Endothelial cell (in vitro differentiated cells): ENCODE data around the gene ZC3H12C. TPM values are rescaled to one million over a fixed set of nuclear protein-coding genes. Genes with fewer than 3 reads are reported as not detected.

Experiments used
- DNase-seq: peaks from one replicate; pipeline ENCODE4 v3.0.0; 2021; ENCODE audit warnings: low spot score
- H3K27ac Mint-ChIP-seq: one replicate; pipeline ENCODE4 v1.8.0; 2021; ENCODE audit warnings: mixed read lengths, inconsistent platforms; ENCODE audit not compliant: unreplicated experiment
- H3K27me3 Mint-ChIP-seq: one replicate; pipeline ENCODE4 v1.8.0; 2021; ENCODE audit warnings: mild to moderate bottlenecking, moderate library complexity, mixed read lengths, inconsistent platforms; ENCODE audit not compliant: unreplicated experiment
- H3K36me3 Mint-ChIP-seq: one replicate; pipeline ENCODE4 v1.8.0; 2021; ENCODE audit warnings: mild to moderate bottlenecking, low read depth, mixed read lengths, inconsistent platforms; ENCODE audit not compliant: unreplicated experiment
- H3K4me1 Mint-ChIP-seq: one replicate; pipeline ENCODE4 v1.8.0; 2021; ENCODE audit warnings: mild to moderate bottlenecking, mixed read lengths, inconsistent platforms; ENCODE audit not compliant: unreplicated experiment
- H3K4me3 Mint-ChIP-seq: one replicate; pipeline ENCODE4 v1.8.0; 2021; ENCODE audit warnings: mild to moderate bottlenecking, mixed read lengths, inconsistent platforms; ENCODE audit not compliant: unreplicated experiment
- H3K9me3 Mint-ChIP-seq: one replicate; pipeline ENCODE4 v1.8.0; 2021; ENCODE audit warnings: mixed read lengths, inconsistent platforms; ENCODE audit not compliant: unreplicated experiment
- CTCF ChIP-seq: fragments of 200-600 bp; sonication (generic); IDR thresholded peaks from one replicate; pipeline ENCODE4 v1.5.0; 2021; ENCODE audit warnings: antibody characterized with exemption; ENCODE audit not compliant: unreplicated experiment
- total RNA-seq: library from RNA; stranded (reverse); fragmentation: NEBNext Ultra II Directional; extraction: Animal tissue kit (Norgen Biotek cat#: 25700); gene quantifications from one replicate; pipeline ENCODE4 v1.2.1, GENCODE V29; 2021; ENCODE audit not compliant: unreplicated experiment

ZC3H12C gene
- total RNA-seq, 1 donor from 2014 or later, result 6.4 TPM

GRCh38 chr11:110081462-110082376, 11.5 kb upstream of the ZC3H12C start:
- Mint-ChIP-seq H3K9me3 (no peaks in the 10 kb centered on the region), H3K27ac (no peak overlapping the region), H3K4me1 (peaks cover 8% of the 10 kb centered on the region), H3K27me3 (peaks cover 3% of the 10 kb centered on the region), H3K36me3 (no peaks in the 10 kb centered on the region), H3K4me3 (no peak overlapping the region)
- DNase-seq, result no peak
- no peak for TF ChIP-seq CTCF

GRCh38 chr11:110082899-110083298, 10.3 kb upstream of the ZC3H12C start:
- no peak for TF ChIP-seq CTCF

GRCh38 chr11:110085255-110085838, 7.8 kb upstream of the ZC3H12C start:
- H3K36me3 Mint-ChIP-seq, result no peaks in the 10 kb centered on the region
- DNase-seq, result no peak
- no peaks in the 10 kb centered on the region for H3K27me3 Mint-ChIP-seq
- no peaks in the 10 kb centered on the region for H3K9me3 Mint-ChIP-seq
- TF ChIP-seq CTCF, result no peak
- H3K4me3 Mint-ChIP-seq, result no peak overlapping the region
- peaks cover 8% of the 10 kb centered on the region for H3K4me1 Mint-ChIP-seq
- no peak overlapping the region for H3K27ac Mint-ChIP-seq

More at GRCh38 chr11:110082899-110083298, 10.3 kb upstream of the ZC3H12C start:
- Mint-ChIP-seq H3K36me3 (no peaks in the 10 kb centered on the region), H3K27ac (no peak overlapping the region), H3K4me1 (peaks cover 8% of the 10 kb centered on the region), H3K4me3 (no peak overlapping the region), H3K27me3 (peaks cover 2% of the 10 kb centered on the region), H3K9me3 (no peaks in the 10 kb centered on the region)
- no peak for DNase-seq

GRCh38 chr11:110086892-110087309, 6.3 kb upstream of the ZC3H12C start:
- no peak for DNase-seq
- Mint-ChIP-seq H3K9me3 (no peaks in the 10 kb centered on the region), H3K27me3 (peaks cover 6% of the 10 kb centered on the region), H3K4me1 (peaks cover 10% of the 10 kb centered on the region), H3K27ac (no peak overlapping the region), H3K36me3 (no peaks in the 10 kb centered on the region), H3K4me3 (no peak overlapping the region)
- TF ChIP-seq CTCF, result no peak
